AG04450 (cell line): Measurements from ENCODE around the gene KCNF1. TPM values are rescaled to one million over a fixed set of nuclear protein-coding genes. Genes with fewer than 3 reads are reported as not detected.
A peak's percentile ranks its signal among the peaks of the same experiment; 100 is the strongest.

Source experiments
- CTCF ChIA-PET: fragments of 300-600, 350-600 bp; formaldehyde crosslinking; extraction: SDS; loops from one replicate; lab custom pipeline; 2022; ENCODE audit warnings: antibody characterized with exemption, inconsistent platforms; lab: Charles Lee
- POLR2A ChIA-PET: fragments of 350-600 bp; formaldehyde crosslinking; extraction: SDS; loops from one replicate; lab custom pipeline; 2021; ENCODE audit warnings: antibody characterized with exemption, inconsistent platforms; lab: Yijun Ruan, JAX
- DNase-seq: peaks from one replicate; pipeline ENCODE4 v3.0.0-alpha.2; 2011; ENCODE audit warnings: low read depth, low spot score
- H3K27ac ChIP-seq: one replicate; pipeline ENCODE4 v1.5.1; 2012; ENCODE audit warnings: low read depth, low read length, control low read depth
- H3K27me3 ChIP-seq: one replicate; pipeline ENCODE4 v1.6.0; 2012; ENCODE audit warnings: low read length; ENCODE audit not compliant: control insufficient read depth, insufficient read depth
- H3K4me3 ChIP-seq: 2 replicates; pipeline ENCODE4 v1.5.1; 2011; ENCODE audit warnings: mild to moderate bottlenecking, low read depth, low read length, control low read depth
- H3K9me3 ChIP-seq: 2 replicates; pipeline ENCODE4 v1.5.1; 2012; ENCODE audit warnings: low read length; ENCODE audit not compliant: control insufficient read depth, insufficient read depth
- CTCF ChIP-seq: IDR thresholded peaks from 2 replicates; pipeline ENCODE4 v1.5.1; 2011; ENCODE audit warnings: low read depth, low read length, control low read depth, inconsistent platforms
- polyA plus RNA-seq: library from polyadenylated mRNA; depleted of rRNA; stranded (reverse); fragments of >200 nt; gene quantifications from 2 replicates; pipeline ENCODE4 v1.2.3, GENCODE V29; 2011

KCNF1 gene
- polyA plus RNA-seq, 1 experiment: 1.0 TPM

GRCh38 chr2:10864861-10865636, 46.7 kb upstream of the KCNF1 start:
- Histone ChIP-seq H3K9me3 (no peaks in the 10 kb centered on the region), H3K27ac (no peak overlapping the region), H3K4me3 (no peak overlapping the region), H3K27me3 (peaks cover 15% of the 10 kb centered on the region)
- ChIA-PET CTCF (interaction anchor here (1.1 to 1.6 kb wide), 2 partner anchors 8 to 33 kb away, joined by 4 to 8 read pairs; no protein-coding TSS in a partner anchor), POLR2A (no interaction called here)
- TF ChIP-seq CTCF: no peak
- no peak for DNase-seq

- ChIA-PET POLR2A (no interaction called here), CTCF (interaction anchor here (1.2 kb wide), 1 partner anchor 33 kb away, joined by 3 read pairs; no protein-coding TSS in a partner anchor)
- no peak for DNase-seq
- Histone ChIP-seq H3K27ac (no peak overlapping the region), H3K4me3 (no peak overlapping the region), H3K9me3 (no peaks in the 10 kb centered on the region), H3K27me3 (peaks cover 9% of the 10 kb centered on the region)
- no peak for TF ChIP-seq CTCF
Measured at GRCh38 chr2:10865841-10866240, 45.9 kb upstream of the KCNF1 start.

- Histone ChIP-seq H3K9me3 (no peaks in the 10 kb centered on the region), H3K4me3 (no peak overlapping the region), H3K27me3 (no peaks in the 10 kb centered on the region), H3K27ac (no peak overlapping the region)
- POLR2A ChIA-PET: interaction anchor here (0.5 kb wide), 1 partner anchor 252 kb away, joined by 3 read pairs; no protein-coding TSS in a partner anchor
- no peak for DNase-seq
- CTCF ChIA-PET: interaction anchor here (1.2 to 1.5 kb wide), 3 partner anchors 32 to 265 kb away, joined by 5 to 6 read pairs (median 5); a partner anchor contains a TSS
- no peak for TF ChIP-seq CTCF
Measured at GRCh38 chr2:10867692-10868420, 43.9 kb upstream of the KCNF1 start.

- no peak for TF ChIP-seq CTCF
- no peaks in the 10 kb centered on the region for H3K27me3 ChIP-seq
- ChIA-PET CTCF (interaction anchor here (1.2 to 1.5 kb wide), 3 partner anchors 33 to 264 kb away, joined by 5 to 6 read pairs (median 5); a partner anchor contains a TSS), POLR2A (interaction anchor here (0.5 kb wide), 1 partner anchor 251 kb away, joined by 3 read pairs; no protein-coding TSS in a partner anchor)
- DNase-seq: peak; percentile 8
- H3K9me3 ChIP-seq: no peaks in the 10 kb centered on the region
- peak overlapping the region; percentile 13 for H3K27ac ChIP-seq
- H3K4me3 ChIP-seq: no peak overlapping the region
Measured at GRCh38 chr2:10868465-10869314, 43.0 kb upstream of the KCNF1 start.
